HG03175 (cell line): Measurements from ENCODE around the gene PPM1M.

Experiments
- ATAC-seq: cut with Tn5 transposase; IDR thresholded peaks from one replicate; pipeline ENCODE4 v1.9.1; 2021; ENCODE audit warnings: mild to moderate bottlenecking, moderate library complexity; ENCODE audit not compliant: unreplicated experiment

The PPM1M gene

GRCh38 chr3:52293491-52294319, 48.1 kb downstream of the PPM1M start:
- no peak for ATAC-seq

DNA sequence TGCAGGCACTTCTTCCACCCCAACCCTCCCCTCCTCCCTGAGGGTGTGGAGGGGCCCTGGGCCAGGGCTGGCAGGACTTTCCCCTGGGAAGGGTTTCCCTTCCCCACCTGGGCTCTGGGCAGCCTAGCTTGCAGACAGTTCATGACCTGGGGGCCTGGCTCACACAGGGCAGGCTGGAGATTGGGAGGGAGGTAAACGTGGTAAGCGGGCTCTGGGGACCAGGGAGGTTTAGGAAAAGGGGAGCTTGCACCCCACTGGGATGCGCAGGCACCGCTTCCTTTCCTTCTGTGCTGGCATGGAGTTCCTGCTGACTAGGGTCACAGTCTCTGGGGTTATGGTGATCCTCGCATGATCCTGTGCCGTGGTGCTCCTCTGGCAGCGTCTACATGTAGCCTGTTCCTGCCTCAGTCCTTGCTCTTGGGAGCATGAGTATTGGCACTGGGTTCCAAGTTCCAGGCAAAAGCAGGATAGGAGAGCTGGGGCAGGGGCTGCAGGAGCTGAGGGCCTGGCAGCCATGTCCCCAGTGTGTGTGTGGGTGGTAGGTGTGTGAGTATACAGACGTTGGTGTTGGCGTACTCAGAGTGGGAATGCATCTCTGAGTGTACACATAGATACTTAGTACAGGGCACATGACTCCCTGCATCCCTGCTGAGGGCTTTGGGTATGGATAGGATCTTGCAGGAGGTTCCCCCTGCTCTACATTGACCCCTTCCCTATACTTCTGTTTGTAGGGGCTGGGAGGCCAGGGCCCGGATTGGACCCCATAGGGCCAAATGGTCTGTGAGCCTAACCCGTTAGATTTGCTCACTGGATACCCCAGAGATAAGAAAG, 49.0 kb downstream of the PPM1M start:
- no peak for ATAC-seq

GRCh38 chr3:52295671-52296208, 50.2 kb downstream of the PPM1M start:
- ATAC-seq: no peak

DNA sequence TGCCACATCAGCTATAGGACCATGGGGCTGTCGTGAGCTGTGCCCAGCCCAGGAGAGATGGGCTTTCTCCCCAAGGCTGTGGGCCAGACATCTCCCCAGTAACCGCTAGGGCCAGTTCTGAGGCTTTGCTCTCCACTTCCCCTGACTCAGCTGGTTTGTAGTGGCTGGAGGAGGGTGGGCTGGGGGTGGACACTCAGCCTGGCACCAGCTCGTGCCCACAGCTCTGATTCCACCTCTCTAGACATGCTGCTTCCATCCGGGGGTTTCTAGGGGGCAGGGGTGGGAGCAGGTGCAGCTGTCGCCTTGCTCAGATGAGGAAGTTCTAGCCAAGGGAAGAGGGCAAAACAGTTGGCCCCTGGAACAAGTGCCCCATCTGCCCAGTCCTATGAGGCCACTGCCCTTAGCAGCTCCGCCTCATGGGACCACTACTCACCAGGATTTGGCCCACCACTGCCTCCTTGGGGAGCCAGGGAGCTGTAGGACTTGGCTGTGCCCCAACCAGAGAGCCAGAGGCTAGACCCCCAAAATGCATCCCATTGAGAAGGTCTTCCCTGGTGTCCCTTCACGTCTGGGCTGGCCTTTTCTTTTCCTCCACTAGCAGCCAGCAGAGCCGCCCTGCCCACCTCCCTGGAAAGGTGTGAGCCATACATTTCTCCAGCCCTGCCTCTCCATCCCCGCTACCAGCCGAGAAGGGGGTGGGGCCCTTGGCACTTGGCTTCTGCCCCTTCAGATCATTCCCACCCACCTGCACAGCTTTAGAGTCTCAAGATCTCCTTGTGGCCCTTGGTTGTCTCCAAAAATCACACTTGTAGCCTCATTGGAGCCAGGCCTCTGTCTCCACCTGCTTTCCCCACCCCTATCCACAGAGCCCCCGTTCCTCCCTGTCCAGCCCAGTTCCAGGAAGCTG, 51.9 kb downstream of the PPM1M start:
- ATAC-seq: no peak

- no peak for ATAC-seq
Measured at GRCh38 chr3:52298149-52299098, 52.9 kb downstream of the PPM1M start.

DNA sequence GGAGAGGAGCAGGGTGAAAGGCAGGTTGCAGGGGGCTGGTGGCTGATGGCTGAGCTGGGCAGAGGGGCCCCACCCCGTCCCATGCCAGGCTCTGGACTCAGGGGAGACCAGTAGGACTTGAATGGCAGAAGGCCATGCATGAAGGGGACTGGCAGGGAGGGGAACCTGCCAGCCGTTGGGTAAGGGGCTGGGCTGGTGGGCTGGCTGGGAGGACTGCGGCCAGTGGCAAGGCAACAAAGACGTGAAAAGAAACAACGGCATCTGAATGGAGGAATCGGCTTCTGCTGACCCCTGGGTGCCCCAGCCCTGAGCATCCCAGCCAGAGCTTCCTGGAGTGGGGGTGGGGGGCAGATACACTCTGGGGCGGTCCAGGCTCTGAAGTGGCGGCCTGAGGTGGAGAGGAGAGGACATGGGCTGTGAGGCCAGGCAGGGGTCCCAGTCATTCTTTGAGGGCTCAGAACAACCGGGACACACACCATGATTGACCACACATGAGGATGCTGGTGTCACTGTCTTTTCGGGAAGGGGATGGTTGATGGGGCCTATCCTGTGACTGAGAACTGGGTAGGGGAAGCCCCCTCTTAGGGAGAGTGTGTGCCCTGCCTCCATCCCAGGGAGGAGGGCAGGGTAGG, 53.8 kb downstream of the PPM1M start:
- no peak for ATAC-seq
